Fibroblast of villous mesenchyme (primary cell): Measurements from ENCODE around the gene IRF4. TPM values are rescaled to one million over a fixed set of nuclear protein-coding genes. Genes with fewer than 3 reads are reported as not detected.

Experiments
- DNase-seq: peaks from one replicate; pipeline ENCODE4 v3.0.0-alpha.2; 2010; ENCODE audit warnings: low read depth
- H3K4me3 ChIP-seq: 2 replicates; pipeline ENCODE4 v1.5.1; 2011; ENCODE audit warnings: low read depth, mild to moderate bottlenecking, low read length
- CTCF ChIP-seq: IDR thresholded peaks from 2 replicates; pipeline ENCODE4 v1.5.1; 2012; ENCODE audit warnings: low read depth, mild to moderate bottlenecking, low read length; ENCODE audit not compliant: insufficient read depth
- total RNA-seq: library from RNA; depleted of rRNA; stranded (reverse); fragments of >200 nt; gene quantifications from 2 replicates; pipeline ENCODE4 v1.2.3, GENCODE V29; 2012

The IRF4 gene
- total RNA-seq, 1 donor, result under 0.01 TPM

- DNase-seq, result no peak
- no peak for TF ChIP-seq CTCF
- no peak overlapping the region for H3K4me3 ChIP-seq
Observed at GRCh38 chr6:401239-401993, 9.9 kb downstream of the IRF4 start.

DNA sequence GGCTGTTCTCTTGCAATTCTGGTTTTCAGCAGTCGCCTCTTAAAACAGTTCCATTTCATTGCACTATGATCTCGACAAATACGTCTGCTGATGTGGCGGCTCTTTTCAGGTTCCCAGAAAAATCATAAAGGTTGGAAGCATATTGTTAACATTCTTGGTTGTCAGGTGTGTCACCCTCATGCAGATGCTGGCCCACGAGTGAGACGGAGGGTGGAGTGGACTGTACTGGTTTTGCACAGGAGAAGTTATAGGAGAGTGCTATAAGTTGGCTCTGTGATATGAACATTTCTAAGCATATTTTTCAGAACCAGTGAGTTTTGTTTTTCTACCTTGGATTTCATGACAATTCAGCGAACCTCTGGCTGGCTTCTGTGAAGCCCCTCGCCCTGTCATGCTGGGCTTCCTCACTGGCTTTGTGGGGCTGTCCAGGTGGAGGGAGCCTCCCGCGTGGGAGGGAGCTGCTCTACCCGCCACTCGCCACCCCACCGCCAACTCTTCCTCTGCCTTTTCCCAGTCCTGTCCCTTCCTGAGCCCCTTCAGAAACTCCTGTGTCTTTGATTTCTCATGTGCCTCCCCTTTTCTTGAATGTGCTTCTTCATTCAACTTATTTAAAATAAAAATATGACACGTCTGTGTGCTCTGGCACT, 10.6 kb downstream of the IRF4 start:
- no peak for TF ChIP-seq CTCF
- no peak for DNase-seq
- H3K4me3 ChIP-seq, result no peak overlapping the region

DNA sequence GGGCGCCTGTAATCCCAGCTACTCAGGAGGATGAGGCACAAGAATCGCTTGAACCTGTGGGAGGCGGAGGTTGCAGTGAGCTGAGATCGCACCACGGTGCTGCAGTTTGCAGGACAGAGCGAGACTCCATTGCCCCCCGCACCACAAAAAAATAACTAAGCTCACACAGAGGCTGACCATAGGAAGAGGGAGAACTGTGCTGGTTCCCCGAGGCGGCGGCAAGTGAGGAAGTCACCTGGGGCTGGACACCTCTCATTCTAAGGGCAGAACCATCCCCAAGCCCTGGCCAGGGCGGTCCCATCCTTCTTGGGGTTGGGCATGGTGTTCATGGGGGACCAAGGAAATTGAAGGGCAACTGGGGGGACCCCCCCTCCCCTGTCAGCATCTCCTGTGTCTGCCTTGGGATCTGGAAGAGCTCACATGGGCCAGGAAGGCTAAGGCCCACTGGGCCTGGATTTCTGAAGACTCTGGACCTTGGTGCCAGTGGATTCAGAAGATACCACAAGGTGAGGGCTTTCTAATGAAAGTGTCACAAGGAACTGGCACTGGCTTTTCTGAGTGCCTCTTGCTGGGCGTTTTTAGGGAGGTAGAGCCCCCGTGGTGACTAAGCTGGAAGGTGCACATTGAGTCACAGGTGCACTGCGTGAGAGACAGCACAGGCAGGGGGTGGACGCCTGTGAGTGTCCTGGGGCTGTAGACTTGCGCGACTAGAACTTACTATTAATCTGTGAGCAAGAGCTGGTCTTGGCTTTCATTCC, 11.5 kb downstream of the IRF4 start:
- TF ChIP-seq CTCF, result no peak
- H3K4me3 ChIP-seq, result no peak overlapping the region
- DNase-seq, result no peak

- H3K4me3 ChIP-seq, result no peak overlapping the region
- no peak for TF ChIP-seq CTCF
- no peak for DNase-seq
Observed at GRCh38 chr6:403659-404655, 12.4 kb downstream of the IRF4 start.

DNA sequence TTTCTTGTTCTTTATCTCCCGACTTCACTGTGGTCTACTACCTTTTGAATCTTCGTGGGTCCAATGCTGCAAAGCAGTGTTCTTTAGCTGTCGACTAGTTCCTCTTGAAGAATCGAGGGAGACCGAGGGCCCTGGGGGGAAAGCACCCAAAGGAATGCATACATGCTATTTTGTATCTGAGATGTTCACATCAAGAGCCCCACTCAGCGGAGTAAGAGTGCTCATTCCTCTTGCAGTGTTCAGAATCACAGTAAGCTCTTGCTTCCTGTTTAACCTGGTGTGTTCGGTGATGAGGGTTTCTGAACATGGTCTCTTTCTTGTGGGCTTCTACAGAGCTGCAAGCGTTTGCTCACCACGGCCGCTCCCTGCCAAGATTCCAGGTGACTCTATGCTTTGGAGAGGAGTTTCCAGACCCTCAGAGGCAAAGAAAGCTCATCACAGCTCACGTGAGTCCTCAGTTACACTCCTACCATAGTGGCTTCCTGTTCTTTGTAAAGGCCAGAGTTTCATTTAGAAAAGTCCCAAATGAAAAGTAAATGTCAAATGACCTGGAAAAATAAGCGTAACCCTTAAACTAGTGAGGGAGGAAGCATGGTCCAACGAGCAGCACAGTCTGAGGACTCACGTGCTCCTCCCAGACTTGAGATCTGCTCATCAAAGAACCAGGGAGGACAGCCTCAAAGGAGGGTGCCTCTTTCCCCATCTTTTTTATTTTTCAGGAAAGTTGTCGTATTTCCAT, 13.3 kb downstream of the IRF4 start:
- no peak for DNase-seq
- no peak overlapping the region for H3K4me3 ChIP-seq
- no peak for TF ChIP-seq CTCF
